HG02763 (cell line): Measurements from ENCODE around the gene XAGE2.
"Not testable (repeated sequence)": the region's sequence is repeated elsewhere in the genome, so short reads cannot be mapped to it uniquely, and the experiment has no call there.

Experiments used
- ATAC-seq: cut with Tn5 transposase; IDR thresholded peaks from one replicate; pipeline ENCODE4 v1.9.1; 2021; ENCODE audit warnings: mild to moderate bottlenecking, moderate library complexity; ENCODE audit not compliant: unreplicated experiment

XAGE2 gene, protein sequence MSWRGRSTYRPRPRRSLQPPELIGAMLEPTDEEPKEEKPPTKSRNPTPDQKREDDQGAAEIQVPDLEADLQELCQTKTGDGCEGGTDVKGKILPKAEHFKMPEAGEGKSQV

DNA sequence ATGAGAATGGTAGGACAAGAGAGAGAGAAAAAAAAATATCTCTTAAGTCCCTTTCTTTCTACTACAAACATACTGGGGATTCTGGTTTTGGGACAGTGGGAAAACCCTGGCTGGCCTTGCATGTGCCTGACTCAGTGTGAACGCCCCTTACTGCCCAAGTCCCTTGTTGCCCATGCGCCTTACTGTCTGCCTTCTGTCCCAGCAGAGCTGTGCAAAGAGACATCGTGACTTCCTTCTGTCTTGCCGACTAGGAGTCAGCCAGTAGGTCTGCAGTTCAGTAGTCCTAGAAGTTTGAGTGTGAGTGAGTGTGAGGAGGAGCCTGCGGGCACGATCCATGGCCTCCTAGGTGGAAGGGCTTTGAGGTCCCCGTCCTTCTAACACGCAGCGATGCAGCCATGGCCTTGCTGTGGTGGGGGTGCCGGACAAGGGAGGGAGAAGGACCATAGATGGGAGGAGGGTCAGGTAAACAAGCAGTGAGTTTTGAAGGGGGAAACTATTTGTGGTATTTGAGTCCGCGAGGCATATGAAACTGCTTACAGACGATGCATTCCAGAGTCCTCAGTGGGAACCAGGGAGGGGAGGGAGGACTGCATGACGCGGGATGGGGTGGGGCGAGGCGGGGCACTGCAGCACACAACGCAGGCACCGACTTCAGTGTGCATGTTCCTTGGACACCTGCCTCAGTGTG, at the start of gene XAGE2:
XAGE2 (plus strand) TSS at position 654 of the 688 bp plus-strand sequence. CDS start 994 bp downstream, outside the sequence.
- ATAC-seq = no peak

DNA sequence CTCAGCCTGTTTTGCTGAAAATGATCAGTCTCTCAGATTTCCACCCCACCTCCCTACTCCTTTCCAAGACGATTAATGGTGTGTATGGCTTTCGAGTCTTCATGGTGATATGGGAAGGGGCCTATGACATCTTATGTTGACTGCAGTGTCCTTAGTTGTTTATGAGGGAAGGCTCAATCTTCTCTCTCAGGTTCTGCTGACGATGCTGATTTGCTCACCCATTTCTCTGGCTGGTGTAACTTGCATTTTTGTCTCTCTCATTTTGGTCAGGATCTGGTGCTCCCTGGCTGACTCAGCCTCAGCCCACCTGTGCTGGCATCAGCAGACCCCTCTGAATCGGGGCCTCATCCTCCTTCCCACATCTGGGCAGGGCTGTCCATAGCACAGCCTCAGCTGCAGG, 31.4 kb upstream of the XAGE2 start:
- no peak for ATAC-seq

DNA sequence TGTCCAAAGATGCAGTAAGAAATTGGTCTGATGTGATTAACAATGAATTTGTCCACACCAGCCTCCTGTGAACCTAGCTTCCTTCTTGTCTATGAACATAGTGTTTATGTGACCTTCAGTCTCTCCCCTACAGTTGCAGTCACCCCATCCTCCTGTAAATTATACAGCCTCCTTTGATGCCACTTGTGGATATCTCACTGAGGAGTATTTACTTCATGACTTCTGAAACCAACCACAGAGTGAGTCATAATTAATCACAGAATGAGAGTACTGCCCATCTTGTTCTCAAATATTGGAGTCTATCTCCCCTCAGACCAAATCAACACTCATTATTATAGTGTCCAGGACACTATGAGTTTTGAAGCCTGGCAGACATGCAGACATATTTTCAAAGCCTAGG, 27.3 kb upstream of the XAGE2 start:
- ATAC-seq = no peak

DNA sequence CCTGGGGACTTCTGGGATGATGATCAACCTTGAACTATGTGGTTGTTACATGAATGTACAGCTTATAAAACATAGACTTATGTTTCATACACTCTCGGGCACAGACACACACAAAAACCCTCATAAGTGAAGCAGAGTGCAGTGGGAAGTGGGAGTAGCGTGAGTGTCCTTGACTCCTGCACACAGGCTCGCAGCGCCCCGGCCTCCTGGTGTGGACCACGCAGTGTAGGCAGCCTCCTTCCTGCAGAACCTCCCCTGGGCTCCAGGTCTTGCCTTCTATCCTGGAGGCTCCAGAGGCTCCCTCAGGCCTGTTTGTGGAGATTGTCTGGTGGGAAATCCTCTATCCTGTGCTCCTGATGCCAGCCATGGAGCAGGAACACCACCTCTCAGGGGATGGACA, 25.7 kb upstream of the XAGE2 start:
- ATAC-seq = not testable (repeated sequence)

DNA sequence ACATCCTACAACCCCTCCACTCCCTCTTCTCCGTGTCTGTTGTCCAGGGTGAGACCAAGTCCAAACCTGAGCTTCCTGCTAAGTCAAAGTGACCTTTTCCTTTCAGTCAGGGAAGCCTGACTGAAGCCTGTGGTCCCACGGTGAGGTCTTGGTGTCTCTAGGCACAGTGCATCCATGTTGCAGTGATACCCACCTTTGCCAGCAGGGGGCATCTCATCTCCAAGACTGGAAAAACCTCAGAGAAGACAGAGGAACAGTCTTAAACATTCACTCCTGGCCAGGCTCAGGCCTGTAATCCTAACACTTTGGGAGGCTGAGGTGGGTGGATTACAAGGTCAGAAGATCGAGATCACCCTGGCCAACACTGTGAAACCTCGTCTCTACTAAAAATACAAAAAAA, 23.4 kb upstream of the XAGE2 start:
- ATAC-seq = not testable (repeated sequence)

DNA sequence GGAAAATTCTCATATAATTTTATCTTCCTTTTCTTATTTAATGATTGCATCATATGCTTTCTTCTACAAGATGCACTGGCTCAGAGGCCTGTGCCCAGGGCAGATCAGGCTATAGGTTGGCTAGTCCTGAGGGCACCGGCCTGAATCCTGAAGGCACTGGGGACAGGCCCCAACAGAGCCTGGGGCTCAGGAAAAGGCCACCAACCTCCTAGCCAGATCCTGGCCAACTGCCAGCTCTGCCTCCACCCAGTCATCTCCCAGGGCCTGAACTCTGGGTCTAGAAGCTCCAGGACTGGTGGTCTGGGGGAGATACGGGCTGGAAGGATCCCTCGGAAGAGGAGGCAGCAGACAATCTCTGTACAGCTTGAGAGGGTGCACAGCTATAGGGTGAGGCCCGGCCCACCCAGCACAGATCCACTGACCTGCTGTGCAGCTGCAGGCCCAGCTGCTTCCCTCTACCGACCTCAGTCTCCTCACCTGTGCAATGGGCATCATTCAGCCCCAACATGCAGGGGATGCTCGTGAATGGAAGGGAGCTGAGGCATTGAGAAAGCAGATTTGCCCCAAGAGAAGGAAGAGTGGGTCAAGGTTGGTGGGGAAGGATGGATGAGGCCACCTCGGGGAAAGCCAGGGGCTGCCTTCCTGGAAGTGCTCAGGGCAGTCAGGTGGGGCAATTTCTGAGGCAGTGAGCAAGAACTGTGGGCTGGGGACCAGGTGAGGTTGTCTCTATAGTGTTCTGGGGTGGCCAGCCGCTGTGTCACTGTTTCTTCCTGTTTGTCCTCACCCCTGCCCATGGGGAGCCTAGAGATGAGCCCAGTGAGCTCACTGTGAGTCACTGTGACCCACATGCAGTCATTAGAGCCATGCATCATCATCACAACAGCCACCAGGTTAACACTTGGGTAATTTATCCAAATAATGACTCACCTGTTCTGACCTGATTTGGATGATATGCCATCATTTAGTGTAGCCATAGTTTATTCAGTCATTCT, 22.4 kb upstream of the XAGE2 start:
- no peak for ATAC-seq

DNA sequence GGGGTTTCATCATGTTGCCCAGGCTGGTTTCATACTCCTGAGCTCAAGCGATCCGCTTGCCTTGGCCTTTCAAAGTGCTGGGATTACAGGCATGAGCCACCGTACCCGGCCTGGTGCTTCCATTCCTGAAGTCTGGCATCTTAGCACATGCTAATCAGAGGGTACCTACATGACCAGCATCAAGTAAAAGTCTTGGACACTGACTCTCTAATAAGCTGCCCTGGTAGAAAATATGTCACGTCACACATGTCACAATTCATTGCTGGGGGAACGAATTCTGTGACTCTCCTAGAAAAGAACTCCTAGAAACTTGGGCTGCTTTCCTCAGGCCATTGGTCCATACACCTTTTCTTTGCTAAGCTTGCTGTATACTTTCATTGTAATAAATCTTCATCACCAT, 19.1 kb upstream of the XAGE2 start:
- ATAC-seq = no peak

DNA sequence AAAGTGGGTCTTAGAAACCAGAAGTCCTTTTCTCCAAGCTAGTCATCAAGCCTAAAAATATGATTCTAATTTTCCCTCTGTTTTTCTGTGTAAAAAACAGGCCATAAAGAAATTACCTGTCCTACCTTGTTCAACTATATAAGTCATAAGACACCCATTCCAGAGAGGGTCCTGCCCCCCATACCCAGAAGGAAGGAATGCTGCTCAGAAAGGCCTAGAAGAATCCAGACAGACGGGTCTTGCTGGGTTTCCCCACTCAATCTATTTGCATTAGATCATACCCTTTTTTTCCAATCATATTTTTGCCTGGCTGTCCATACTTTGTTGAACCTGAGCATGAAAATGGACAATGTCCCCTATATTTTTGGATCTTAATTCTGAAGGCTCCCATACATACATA, 16.3 kb upstream of the XAGE2 start:
- ATAC-seq = no peak

DNA sequence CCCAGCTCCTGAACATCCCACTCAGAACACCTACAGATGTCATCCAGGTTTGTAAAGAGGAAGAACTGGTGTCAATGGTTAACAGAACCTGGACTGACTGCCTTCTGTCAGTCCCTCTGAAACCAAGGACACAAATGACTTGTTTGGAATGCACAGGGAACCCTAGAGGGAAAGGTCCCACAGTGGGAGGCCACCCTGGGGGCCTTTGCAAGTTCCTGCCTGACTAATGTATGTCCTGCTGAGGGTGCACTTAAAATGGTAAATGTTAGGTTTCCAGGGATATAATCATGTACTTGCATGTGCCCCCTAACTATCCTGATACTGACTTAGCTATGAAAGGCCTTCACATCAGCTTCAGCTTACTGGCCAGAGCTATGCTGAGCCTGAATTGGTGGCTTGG, 15.0 kb upstream of the XAGE2 start:
- no peak for ATAC-seq

DNA sequence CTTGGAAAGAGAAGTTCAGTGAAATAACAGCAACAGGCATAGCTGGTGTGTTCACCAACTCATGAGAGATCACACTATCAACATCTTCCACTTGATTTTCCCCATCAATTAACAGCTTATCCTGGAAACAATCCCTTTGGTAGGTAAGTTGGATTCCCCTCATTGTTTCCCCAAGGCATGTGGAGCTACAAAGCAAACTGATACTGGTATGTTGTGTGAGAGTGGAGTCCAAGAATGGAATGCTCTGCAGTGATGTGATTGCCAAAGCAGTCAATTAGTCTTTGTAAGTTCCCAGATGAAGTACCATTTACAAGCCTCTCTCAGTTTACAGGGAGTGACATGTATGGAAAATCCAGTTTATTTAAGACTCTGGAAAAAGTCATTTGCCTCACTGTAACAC, 13.7 kb upstream of the XAGE2 start:
- no peak for ATAC-seq

DNA sequence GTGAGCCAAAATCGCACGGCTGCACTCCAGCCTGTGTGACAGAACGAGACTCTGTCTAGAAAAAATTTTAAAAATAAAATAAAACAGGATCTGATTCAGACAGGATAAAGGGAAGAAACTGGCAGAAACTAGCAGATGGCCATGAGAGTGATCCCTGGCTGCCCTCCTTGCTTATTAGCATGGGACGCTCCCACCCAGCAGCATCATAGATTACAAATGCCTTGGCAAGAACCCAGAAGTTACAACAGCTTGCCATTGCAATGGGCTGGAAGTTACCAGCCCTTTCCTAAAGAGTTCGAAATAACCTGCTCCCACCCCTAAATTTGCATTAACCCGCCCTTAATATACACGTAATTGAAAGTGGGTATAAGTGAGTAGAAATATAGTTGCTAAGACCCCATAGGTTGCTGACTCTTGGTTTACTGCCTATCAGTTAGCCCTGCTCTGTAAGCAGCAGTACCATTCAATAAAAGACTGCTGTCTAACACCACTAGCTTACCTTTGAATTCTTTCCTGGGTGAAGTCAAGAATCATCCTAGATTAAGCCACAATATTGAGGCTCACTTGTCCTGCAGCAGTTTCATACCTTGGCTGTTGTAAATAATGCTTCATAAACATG, 9.1 kb upstream of the XAGE2 start:
- no peak for ATAC-seq

DNA sequence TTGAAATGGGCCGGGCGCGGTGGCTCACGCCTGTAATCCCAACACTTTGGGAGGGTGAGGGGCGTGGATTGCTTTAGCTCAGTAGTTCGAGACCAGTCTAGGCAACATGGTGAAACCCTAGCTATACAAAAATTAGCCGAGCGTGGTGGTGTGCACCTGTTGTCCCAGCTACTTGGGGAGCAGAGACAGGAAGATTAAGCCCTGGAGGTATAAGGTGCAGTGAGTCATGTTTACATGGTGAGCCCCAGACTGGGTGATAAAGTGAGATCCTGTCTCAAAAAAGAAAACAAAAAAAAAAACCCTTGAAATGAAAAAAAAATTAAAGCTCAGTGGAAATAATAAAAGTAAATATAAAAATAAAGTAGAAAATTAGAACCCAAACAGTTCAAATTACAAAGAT, 6.9 kb upstream of the XAGE2 start:
- no peak for ATAC-seq

DNA sequence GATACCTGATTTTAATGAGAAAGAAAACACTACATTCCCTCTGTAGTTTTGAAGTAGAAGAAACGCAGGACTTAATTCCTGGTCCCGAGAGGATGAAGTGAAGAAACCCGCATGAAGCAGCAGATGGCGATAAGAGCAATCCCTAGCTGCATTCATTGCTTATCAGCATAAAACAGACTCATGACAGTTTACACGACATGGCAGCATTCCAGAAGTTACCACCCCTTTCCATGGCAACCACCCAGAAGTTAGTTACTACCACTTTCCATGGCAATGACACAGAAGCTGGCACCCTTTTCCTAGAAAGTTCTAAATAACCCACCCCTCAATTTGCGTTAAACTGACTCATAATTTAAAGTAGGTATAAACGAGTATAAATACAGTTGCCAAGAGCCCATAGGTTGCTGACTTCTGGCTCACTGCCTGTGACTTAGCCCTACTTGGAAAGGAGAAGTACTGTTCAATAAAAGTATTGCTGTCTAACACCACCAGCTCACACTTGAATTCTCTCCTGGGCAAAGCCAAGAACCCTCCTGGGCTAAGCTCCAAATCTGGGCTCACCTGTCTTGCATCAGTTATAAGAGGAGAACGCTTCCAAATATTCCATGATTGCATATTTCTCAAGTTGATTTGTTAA, 5.5 kb upstream of the XAGE2 start:
- no peak for ATAC-seq

DNA sequence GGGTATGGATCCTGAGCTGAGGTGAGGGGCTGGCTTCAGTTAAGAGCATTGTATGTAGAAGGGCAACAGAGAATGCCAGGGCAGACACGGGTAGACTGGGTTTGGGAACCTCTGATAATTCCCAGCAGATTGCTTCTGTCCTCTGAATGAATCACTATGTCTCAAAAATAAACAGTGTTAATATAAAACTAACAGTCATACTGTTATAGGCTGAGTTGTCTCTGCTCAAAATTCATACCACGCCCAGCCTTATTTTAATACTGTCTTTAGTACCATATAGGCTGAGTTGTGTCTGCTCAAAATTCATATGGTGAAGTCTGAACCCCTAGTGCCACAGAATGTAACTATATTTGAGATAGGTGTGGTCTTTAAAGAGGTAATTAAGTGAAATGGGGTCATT, 10.0 kb downstream of the XAGE2 start:
- no peak for ATAC-seq

DNA sequence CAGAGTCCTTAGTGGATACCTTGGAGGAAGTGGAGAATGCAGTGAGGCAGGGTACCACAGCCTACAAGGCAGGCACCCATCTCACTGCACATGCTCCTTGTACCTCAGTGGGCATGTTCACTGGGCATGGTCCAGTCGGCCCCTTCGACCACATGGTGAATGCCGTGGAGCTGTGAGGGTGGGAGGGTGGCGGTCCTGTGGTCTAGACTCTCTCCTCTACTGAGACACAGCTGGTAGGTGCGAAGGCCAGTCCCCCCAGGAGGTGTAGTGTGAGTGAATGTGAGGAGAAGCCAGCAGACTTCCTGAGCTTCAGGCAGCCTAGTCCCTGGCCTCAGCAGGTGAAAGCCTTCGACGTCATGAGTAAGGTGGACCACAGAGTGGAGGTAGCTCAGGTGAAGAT, 12.2 kb downstream of the XAGE2 start:
- ATAC-seq = no peak

DNA sequence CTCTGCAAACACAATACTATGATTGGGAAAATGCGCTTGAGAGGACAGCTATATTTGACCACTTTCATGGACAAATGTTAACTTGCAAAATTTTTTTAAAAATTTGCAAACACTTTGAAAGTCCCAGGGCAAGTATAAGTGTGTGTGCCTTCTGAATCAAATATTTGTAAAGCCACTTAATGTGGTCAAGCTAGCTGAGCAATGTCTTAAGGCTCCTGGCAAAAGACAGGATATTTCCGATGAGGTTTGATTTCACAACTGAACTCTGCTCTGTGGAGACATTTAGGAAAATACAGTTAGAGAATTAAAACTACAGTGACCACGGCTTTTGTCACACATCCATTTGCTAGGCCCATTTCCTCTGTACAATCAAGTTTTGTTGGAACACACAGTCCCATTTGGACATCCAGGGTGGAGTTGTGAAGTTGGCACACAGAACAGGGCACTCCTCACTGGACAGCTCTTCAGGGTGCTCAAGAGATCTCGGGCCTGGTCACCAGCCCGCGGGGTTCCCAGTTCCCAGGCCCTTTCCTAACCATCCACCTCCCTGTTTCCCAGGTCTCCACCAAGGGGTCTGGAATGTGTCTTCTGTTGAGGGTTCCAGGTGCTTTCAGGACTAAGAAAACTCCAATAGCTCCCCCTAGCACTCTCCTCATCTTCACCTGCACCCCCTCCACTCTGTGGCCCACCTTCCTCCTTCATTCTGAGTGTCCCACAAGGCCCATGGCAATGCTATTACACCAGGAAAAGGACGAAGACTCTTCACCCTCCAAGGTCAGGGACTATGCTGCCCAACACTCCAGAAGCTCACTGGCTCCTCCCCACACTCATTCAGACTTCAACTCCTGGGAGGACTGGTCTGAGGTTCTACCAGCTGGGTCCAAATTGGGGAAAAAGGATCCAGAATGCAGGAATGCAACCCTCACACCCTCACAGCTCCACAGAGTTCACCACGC, 41.9 kb downstream of the XAGE2 start:
- ATAC-seq = no peak

DNA sequence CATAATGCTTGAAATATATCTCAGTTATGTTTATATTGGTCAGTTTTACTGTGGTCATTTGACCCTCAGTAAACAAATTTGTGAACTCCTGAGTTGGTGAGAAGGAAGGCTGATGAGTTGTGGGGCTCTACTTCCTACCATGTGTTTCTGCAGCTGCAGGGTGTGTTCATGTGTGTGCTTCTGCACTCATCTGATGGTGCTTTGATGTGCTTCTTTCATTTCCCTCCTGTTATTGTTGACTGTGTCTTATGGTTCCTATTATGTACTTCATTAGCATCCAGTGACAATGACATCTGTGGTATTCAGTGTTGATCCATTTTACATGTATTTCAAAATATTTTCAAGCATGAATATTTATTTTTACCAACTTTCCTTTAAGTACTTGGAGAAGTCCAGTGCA, 46.5 kb downstream of the XAGE2 start:
- ATAC-seq = no peak

DNA sequence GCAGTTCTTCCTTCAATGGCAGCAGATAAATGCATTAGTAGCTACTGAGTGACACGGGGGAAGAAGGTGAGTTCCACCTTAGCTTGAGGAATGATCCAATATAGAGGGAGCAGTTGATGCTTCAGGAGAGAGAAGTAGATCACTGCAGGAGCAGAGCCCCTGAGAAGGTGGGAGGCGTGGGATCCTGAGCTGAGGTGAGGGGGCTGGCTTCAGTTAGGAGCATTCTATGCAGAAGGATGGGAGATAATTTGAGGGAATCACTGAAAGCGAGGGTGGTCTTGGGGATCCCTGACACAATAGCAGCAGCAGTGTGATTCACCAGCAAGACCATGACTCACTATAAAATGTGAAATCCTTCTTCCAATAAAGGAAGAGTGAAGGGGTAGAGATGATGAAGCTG, 48.0 kb downstream of the XAGE2 start:
- ATAC-seq = no peak

DNA sequence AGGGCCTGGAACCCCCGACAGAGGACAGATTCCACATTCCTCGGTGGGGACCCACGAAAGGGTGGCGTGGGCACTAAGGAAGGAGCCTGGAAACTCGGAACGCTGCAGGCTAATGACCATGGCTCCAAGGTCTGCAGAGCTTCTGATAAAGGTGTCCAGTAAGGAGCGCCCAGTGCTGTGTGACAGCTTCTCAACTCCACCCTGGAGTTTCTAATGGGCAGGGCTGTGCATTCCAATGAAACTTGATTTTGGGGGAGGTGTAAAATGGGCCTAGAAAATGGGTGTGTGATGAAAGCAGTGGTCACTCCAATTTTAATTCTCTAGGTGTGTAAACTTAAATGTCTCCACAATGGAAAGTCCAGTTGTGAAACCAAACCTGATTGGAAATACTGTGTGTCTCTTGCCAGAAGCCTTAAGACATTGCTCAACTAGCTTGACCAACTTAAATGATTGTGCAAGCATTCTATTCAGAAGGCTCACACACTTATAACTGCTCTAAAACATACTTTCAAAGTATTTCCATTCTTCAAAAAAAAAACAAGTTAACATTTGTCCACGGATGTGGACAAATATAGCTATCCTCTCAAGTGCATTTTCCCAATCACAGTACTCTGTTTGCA, 52.1 kb downstream of the XAGE2 start:
- no peak for ATAC-seq
